NCI-H2227 (cell line): ENCODE results near the gene GNAO1.

ENCODE experiments used
- DNase-seq: peaks from one replicate; lab custom pipeline; 2025; ENCODE audit not compliant: unreplicated experiment; lab: John Stamatoyannopoulos, UW

Gene GNAO1

DNA sequence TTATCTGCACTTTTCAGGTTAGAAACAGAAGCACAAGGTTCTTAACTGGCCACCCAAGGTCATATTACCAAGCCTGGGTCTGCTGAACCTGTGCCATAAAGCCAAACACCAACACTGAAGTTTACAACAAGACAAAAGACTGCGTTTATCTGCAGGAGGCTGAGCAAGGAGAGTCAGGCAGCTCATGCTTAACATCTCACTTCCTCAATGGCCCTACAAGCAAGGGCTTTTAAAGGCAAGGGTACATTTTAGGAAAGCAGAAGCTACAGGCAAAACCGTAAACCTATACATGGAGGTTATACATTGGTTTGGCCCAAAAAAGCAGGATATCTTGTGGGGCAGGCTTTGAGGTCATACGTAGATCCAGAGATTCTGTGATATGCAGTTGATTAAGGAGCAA lies 91.2 kb downstream of the GNAO1 start:
- no peak for DNase-seq

- no peak for DNase-seq
Measured at GRCh38 chr16:56284521-56284920, 93.2 kb downstream of the GNAO1 start.

DNA sequence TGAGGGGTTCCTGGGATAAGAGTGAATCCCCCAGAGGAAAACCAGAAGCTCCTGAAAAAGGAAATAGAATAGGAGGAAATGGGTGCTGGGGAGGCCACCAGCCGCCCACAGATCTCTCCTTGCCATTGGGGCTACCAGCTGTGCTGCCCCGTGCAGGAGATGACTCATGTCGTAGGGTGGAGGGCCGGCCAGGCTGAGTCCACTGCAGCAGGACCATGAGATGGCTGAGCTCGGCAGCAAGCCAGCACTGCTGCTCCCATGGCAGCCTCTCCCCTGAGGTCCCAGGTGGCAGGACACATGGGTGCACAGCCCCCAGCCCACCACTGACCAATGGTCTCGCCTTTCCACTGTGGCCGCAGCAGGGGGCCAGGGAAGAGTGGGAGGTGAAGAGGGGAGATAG lies 95.5 kb downstream of the GNAO1 start:
- no peak for DNase-seq

- DNase-seq: no peak
Measured at GRCh38 chr16:56288019-56288418, 96.7 kb downstream of the GNAO1 start.

DNA sequence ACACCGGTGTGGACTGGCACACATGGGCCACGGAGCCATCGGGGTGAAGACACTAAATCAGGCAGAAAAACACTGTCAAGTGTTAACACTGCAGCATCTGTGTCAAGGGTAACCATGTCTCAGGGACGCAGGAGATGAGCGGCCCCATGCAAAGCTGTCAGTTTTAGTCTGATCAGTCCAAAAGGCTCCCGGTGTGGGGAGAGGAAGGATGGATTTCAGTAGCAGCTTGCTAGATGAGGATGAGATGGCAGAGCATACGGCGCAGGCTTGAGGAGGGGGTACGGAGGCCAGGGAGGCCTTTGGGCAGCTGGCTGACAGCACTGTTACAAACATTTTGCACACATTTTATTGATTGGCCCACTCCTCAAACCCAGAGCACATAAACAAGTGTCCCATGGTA lies 98.1 kb downstream of the GNAO1 start:
- DNase-seq: no peak

DNA sequence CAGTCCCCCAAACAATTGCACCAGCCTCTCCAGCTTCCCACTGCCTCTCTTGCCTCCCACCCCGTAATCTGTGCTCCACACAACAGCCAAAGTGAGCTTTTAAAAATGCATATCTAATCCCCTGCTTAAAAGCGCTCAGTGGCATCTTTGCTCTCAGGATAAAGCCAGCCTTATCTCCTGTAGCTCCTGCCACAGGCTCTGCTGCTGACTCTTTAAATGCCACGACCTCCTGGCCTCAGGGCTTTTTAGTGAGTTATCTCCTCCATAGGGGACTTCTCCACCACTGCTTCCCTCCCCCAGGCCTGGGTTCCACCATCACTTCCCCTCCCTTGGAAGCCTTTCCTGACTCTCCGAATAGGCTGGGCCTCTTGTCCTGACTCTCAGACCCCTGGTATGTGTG lies 98.6 kb downstream of the GNAO1 start:
- DNase-seq: no peak

- no peak for DNase-seq
Measured at GRCh38 chr16:56294014-56294413, 102.7 kb downstream of the GNAO1 start.

DNA sequence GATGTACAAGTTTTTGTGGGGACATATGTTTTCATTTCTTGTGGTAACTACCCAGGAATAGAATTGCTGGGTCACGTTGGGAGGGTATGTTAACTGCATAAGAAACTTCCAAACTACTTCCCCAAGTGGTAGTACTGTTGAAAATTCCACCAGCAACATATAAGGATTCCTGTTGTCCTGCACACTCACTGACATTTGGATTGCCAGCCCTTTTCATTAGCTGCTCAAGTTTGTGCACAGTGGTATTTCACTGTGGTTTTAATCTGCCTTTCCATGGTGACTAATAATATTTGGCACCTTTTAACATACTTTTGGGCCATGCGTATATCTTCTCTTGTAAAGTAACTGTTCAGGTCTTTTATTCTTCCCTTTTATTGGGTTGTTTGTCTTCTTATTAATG lies 103.3 kb downstream of the GNAO1 start:
- DNase-seq: no peak

- no peak for DNase-seq
Measured at GRCh38 chr16:56295059-56295665, 103.9 kb downstream of the GNAO1 start.

DNA sequence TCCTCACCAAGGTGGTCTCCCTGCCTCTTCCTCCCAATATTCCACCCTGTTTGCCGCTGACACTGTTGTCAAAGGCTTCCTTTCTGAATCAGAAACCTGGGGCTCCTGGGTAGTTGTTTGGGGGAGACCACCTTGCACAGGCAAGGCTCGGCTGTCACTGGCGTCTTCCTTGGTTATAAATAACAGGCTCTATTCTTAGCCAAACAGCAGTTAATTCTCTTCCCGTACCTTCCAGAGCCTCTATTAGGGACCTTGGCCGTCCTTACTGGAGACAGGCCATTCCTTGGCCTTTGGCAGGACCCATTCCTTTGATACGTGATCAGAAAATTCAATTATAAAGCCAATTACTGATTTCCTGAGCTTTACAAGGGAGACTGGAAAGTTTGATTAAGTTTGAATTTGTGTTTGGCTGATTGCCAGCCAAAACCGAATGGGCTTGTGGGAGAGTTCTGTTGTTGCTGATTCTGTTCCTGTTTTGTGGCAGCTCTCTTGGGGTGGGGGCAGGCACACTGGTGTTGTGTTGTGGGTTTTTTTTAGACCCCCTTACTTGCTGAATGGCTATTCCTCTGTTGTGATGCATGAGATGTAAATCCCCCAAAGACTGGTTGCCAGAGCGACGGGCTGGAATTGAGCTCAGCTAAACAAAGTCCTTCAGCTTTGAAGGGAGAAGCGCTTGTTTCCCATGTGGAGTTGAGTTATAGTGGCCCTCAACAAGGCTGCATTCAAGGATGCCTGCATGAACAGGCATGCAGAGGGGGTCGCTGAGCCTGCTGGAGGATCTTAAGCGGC lies 104.6 kb downstream of the GNAO1 start:
- no peak for DNase-seq

GRCh38 chr16:56297684-56298083 lies 106.4 kb downstream of the GNAO1 start:
- no peak for DNase-seq

DNA sequence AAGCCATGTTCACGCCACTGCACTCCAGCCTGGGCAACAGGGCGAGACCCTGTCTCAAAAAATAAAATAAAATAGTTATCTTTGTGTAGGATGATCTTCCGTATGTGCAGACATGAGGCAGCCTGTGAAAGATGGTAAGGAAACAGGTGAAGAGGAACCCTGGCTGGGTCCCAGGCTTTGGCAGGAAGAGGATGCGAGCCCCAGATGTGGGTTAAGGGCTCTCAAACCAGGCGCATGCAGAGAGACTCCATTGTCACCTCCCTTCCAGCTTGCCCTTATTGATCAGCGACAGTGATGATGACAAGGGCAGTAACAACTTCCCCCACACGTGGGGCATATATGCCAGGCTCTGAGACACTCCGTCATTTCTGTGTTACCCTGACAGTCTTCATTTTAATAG lies 106.8 kb downstream of the GNAO1 start:
- DNase-seq: no peak

- no peak for DNase-seq
Measured at GRCh38 chr16:56298948-56299596, 107.8 kb downstream of the GNAO1 start.

- DNase-seq: no peak
Measured at GRCh38 chr16:56300242-56300623, 108.9 kb downstream of the GNAO1 start.

- DNase-seq: no peak
Measured at GRCh38 chr16:56300891-56301850, 109.9 kb downstream of the GNAO1 start.

GRCh38 chr16:56302506-56302905 lies 111.2 kb downstream of the GNAO1 start:
- no peak for DNase-seq

DNA sequence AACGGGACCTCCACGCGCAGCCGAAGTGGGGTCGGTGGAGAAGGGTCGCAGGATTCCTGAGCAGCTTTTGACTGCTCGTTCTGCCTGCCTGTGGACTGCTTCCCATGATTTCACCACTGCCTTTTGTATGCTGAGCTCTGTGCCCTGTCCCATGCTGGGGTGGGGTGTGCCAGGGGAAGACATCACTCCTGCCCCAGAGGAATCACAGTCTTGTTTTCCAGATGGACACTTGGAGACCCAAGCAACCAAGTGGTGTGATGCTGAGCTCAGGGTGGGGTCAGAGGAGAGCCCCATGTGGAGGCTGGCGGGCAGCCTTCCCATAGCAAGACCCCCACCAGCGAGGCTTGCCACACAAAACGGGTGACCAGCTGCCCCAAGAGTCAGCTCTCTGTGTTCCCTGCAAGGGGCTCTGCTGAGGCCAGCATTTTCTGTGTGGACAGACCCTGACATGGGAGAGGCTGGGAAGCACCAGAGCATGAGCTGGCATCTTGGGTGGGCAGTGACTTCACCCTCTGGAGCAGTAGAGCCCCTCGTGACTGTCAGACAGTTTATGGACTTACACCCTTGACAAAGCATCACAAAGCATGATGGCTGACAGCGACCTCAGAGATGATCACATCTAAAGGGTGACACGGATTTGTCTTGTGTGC lies 111.9 kb downstream of the GNAO1 start:
- no peak for DNase-seq

DNA sequence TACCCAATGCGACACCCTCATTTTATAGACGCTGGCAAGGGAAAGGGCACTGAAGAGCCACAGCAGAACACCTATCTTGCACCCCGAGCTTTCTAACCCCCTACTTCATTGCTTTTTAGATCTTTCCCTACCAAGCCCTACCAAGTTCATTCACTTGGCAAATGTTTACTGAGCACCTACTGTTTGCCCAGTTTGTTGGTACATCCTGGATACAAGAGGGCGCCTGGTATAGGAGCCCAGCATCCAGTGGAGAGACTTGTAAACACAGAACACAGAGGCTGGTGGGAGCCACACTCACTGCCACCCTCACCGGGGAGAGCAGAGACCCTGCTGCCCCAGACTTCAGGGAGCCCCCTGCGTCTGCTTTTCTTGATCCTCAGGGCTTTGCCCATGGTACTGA lies 112.6 kb downstream of the GNAO1 start:
- no peak for DNase-seq

- no peak for DNase-seq
Measured at GRCh38 chr16:56305956-56306565, 114.8 kb downstream of the GNAO1 start.
